ENCODE data around the gene MED13L. TPM values are rescaled to one million over a fixed set of nuclear protein-coding genes. Genes with fewer than 3 reads are reported as not detected.

Gene MED13L
- total RNA-seq, 1 donor from 2014 or later, result 49.0 TPM

- intact Hi-C loops (cut with micrococcal nuclease), result no loop called here
Measured at GRCh38 chr12:116233669-116234068, 43.8 kb downstream of the MED13L start.

GRCh38 chr12:116227811-116228210 lies 49.7 kb downstream of the MED13L start:
- intact Hi-C loops (cut with micrococcal nuclease), result no loop called here

More at GRCh38 chr12:116233669-116234068, 43.8 kb downstream of the MED13L start:
- no peaks in the 10 kb centered on the region for H3K27me3 Mint-ChIP-seq (ENCODE audit: low read depth)
- peaks cover 6% of the 10 kb centered on the region for H3K36me3 Mint-ChIP-seq (ENCODE audit: low read depth)
- H3K4me3 Mint-ChIP-seq (ENCODE audit: low read depth), result no peak overlapping the region
- H3K27ac Mint-ChIP-seq, result no peak overlapping the region
- H3K9me3 Mint-ChIP-seq, result no peaks in the 10 kb centered on the region
- peaks cover 20% of the 10 kb centered on the region for H3K4me1 Mint-ChIP-seq (ENCODE audit: low read depth)
- no peak for DNase-seq (ENCODE audit: low spot score)

GRCh38 chr12:116226026-116226425 lies 51.5 kb downstream of the MED13L start:
- no peak for DNase-seq (ENCODE audit: low spot score)
- peaks cover 20% of the 10 kb centered on the region for H3K36me3 Mint-ChIP-seq (ENCODE audit: low read depth)
- H3K9me3 Mint-ChIP-seq, result no peaks in the 10 kb centered on the region
- no peak overlapping the region for H3K4me3 Mint-ChIP-seq (ENCODE audit: low read depth)
- intact Hi-C loops (cut with micrococcal nuclease), result no loop called here
- no peak overlapping the region for H3K27ac Mint-ChIP-seq
- no peaks in the 10 kb centered on the region for H3K27me3 Mint-ChIP-seq (ENCODE audit: low read depth)
- peaks cover 6% of the 10 kb centered on the region for H3K4me1 Mint-ChIP-seq (ENCODE audit: low read depth)

More at GRCh38 chr12:116227811-116228210, 49.7 kb downstream of the MED13L start:
- no peaks in the 10 kb centered on the region for H3K4me1 Mint-ChIP-seq (ENCODE audit: low read depth)
- H3K27ac Mint-ChIP-seq, result no peak overlapping the region
- peaks cover 11% of the 10 kb centered on the region for H3K36me3 Mint-ChIP-seq (ENCODE audit: low read depth)
- H3K4me3 Mint-ChIP-seq (ENCODE audit: low read depth), result no peak overlapping the region
- no peak for DNase-seq (ENCODE audit: low spot score)
- H3K9me3 Mint-ChIP-seq, result no peaks in the 10 kb centered on the region
- H3K27me3 Mint-ChIP-seq (ENCODE audit: low read depth), result no peaks in the 10 kb centered on the region

- no peaks in the 10 kb centered on the region for H3K27me3 Mint-ChIP-seq (ENCODE audit: low read depth)
- H3K9me3 Mint-ChIP-seq, result no peaks in the 10 kb centered on the region
- intact Hi-C loops (cut with micrococcal nuclease), result no loop called here
- no peak for DNase-seq (ENCODE audit: low spot score)
- no peak overlapping the region for H3K4me3 Mint-ChIP-seq (ENCODE audit: low read depth)
- peaks cover 18% of the 10 kb centered on the region for H3K36me3 Mint-ChIP-seq (ENCODE audit: low read depth)
- H3K27ac Mint-ChIP-seq, result no peak overlapping the region
- peaks cover 12% of the 10 kb centered on the region for H3K4me1 Mint-ChIP-seq (ENCODE audit: low read depth)
Measured at GRCh38 chr12:116222358-116222757, 55.1 kb downstream of the MED13L start.

- Mint-ChIP-seq H3K4me1 (ENCODE audit: low read depth) (peaks cover 18% of the 10 kb centered on the region), H3K27me3 (ENCODE audit: low read depth) (no peaks in the 10 kb centered on the region), H3K4me3 (ENCODE audit: low read depth) (no peak overlapping the region), H3K9me3 (no peaks in the 10 kb centered on the region), H3K36me3 (ENCODE audit: low read depth) (peaks cover 18% of the 10 kb centered on the region), H3K27ac (no peak overlapping the region)
- intact Hi-C loops (cut with micrococcal nuclease), result no loop called here
- no peak for DNase-seq (ENCODE audit: low spot score)
Measured at GRCh38 chr12:116220756-116221155, 56.7 kb downstream of the MED13L start.

GRCh38 chr12:116217045-116217735 lies 60.3 kb downstream of the MED13L start:
- Mint-ChIP-seq H3K4me1 (ENCODE audit: low read depth) (peaks cover 30% of the 10 kb centered on the region), H3K9me3 (no peaks in the 10 kb centered on the region), H3K4me3 (ENCODE audit: low read depth) (no peak overlapping the region)

GRCh38 chr12:116216022-116216756 lies 61.3 kb downstream of the MED13L start:
- no peaks in the 10 kb centered on the region for H3K36me3 Mint-ChIP-seq (ENCODE audit: low read depth)
- H3K9me3 Mint-ChIP-seq, result no peaks in the 10 kb centered on the region
- intact Hi-C loops (cut with micrococcal nuclease), result no loop called here
- H3K27ac Mint-ChIP-seq, result no peak overlapping the region
- H3K27me3 Mint-ChIP-seq (ENCODE audit: low read depth), result no peaks in the 10 kb centered on the region
- peaks cover 28% of the 10 kb centered on the region for H3K4me1 Mint-ChIP-seq (ENCODE audit: low read depth)
- DNase-seq (ENCODE audit: low spot score), result no peak
- no peak overlapping the region for H3K4me3 Mint-ChIP-seq (ENCODE audit: low read depth)

More at GRCh38 chr12:116217045-116217735, 60.3 kb downstream of the MED13L start:
- peaks cover 3% of the 10 kb centered on the region for H3K36me3 Mint-ChIP-seq (ENCODE audit: low read depth)
- intact Hi-C loops (cut with micrococcal nuclease), result no loop called here
- H3K27me3 Mint-ChIP-seq (ENCODE audit: low read depth), result no peaks in the 10 kb centered on the region
- H3K27ac Mint-ChIP-seq, result no peak overlapping the region
- DNase-seq (ENCODE audit: low spot score), result no peak

- no peak overlapping the region for H3K27ac Mint-ChIP-seq
- intact Hi-C loops (cut with micrococcal nuclease), result no loop called here
- no peaks in the 10 kb centered on the region for H3K36me3 Mint-ChIP-seq (ENCODE audit: low read depth)
- no peaks in the 10 kb centered on the region for H3K9me3 Mint-ChIP-seq
- H3K4me1 Mint-ChIP-seq (ENCODE audit: low read depth), result peaks cover 37% of the 10 kb centered on the region
- H3K4me3 Mint-ChIP-seq (ENCODE audit: low read depth), result no peak overlapping the region
- H3K27me3 Mint-ChIP-seq (ENCODE audit: low read depth), result no peaks in the 10 kb centered on the region
- no peak for DNase-seq (ENCODE audit: low spot score)
Measured at GRCh38 chr12:116215023-116215422, 62.5 kb downstream of the MED13L start.

GRCh38 chr12:116213885-116214527 lies 63.5 kb downstream of the MED13L start:
- Mint-ChIP-seq H3K27ac (no peak overlapping the region), H3K9me3 (no peaks in the 10 kb centered on the region), H3K36me3 (ENCODE audit: low read depth) (no peaks in the 10 kb centered on the region), H3K4me3 (ENCODE audit: low read depth) (no peak overlapping the region), H3K27me3 (ENCODE audit: low read depth) (no peaks in the 10 kb centered on the region), H3K4me1 (ENCODE audit: low read depth) (peaks cover 45% of the 10 kb centered on the region)
- intact Hi-C loops (cut with micrococcal nuclease), result no loop called here
- DNase-seq (ENCODE audit: low spot score), result no peak

GRCh38 chr12:116213014-116213413 lies 64.5 kb downstream of the MED13L start:
- Mint-ChIP-seq H3K4me1 (ENCODE audit: low read depth) (peaks cover 45% of the 10 kb centered on the region), H3K9me3 (no peaks in the 10 kb centered on the region), H3K4me3 (ENCODE audit: low read depth) (no peak overlapping the region), H3K36me3 (ENCODE audit: low read depth) (no peaks in the 10 kb centered on the region), H3K27me3 (ENCODE audit: low read depth) (no peaks in the 10 kb centered on the region), H3K27ac (no peak overlapping the region)
- DNase-seq (ENCODE audit: low spot score), result no peak
- intact Hi-C loops (cut with micrococcal nuclease), result no loop called here

- DNase-seq (ENCODE audit: low spot score), result no peak
- no peaks in the 10 kb centered on the region for H3K27me3 Mint-ChIP-seq (ENCODE audit: low read depth)
- no peak overlapping the region for H3K4me3 Mint-ChIP-seq (ENCODE audit: low read depth)
- intact Hi-C loops (cut with micrococcal nuclease), result no loop called here
- peaks cover 34% of the 10 kb centered on the region for H3K4me1 Mint-ChIP-seq (ENCODE audit: low read depth)
- H3K36me3 Mint-ChIP-seq (ENCODE audit: low read depth), result peaks cover 3% of the 10 kb centered on the region
- H3K27ac Mint-ChIP-seq, result no peak overlapping the region
- no peaks in the 10 kb centered on the region for H3K9me3 Mint-ChIP-seq
Measured at GRCh38 chr12:116210762-116211161, 66.7 kb downstream of the MED13L start.

GRCh38 chr12:116210131-116210530 lies 67.4 kb downstream of the MED13L start:
- Mint-ChIP-seq H3K4me1 (ENCODE audit: low read depth) (peaks cover 31% of the 10 kb centered on the region), H3K36me3 (ENCODE audit: low read depth) (peaks cover 3% of the 10 kb centered on the region), H3K27ac (no peak overlapping the region), H3K9me3 (no peaks in the 10 kb centered on the region), H3K27me3 (ENCODE audit: low read depth) (no peaks in the 10 kb centered on the region), H3K4me3 (ENCODE audit: low read depth) (no peak overlapping the region)
- no peak for DNase-seq (ENCODE audit: low spot score)
- intact Hi-C loops (cut with micrococcal nuclease), result no loop called here

- no peaks in the 10 kb centered on the region for H3K9me3 Mint-ChIP-seq
- no peak overlapping the region for H3K4me3 Mint-ChIP-seq (ENCODE audit: low read depth)
- H3K4me1 Mint-ChIP-seq (ENCODE audit: low read depth), result peaks cover 25% of the 10 kb centered on the region
- H3K27me3 Mint-ChIP-seq (ENCODE audit: low read depth), result no peaks in the 10 kb centered on the region
- intact Hi-C loops (cut with micrococcal nuclease), result no loop called here
- no peak for DNase-seq (ENCODE audit: low spot score)
- H3K27ac Mint-ChIP-seq, result no peak overlapping the region
- peaks cover 3% of the 10 kb centered on the region for H3K36me3 Mint-ChIP-seq (ENCODE audit: low read depth)
Measured at GRCh38 chr12:116209503-116209902, 68.0 kb downstream of the MED13L start.
